Kidney (tissue), 14 donors: ENCODE measurements around the gene SYCE3. TPM values are rescaled to one million over a fixed set of nuclear protein-coding genes. Genes with fewer than 3 reads are reported as not detected.
A peak's percentile ranks its signal among the peaks of the same experiment; 100 is the strongest.
"Not testable (repeated sequence)": the region's sequence is repeated elsewhere in the genome, so short reads cannot be mapped to it uniquely, and the experiment has no call there.

Experiments
- DNase-seq, 5 donors: peaks; one replicate each; pipeline ENCODE4 v3.0.0-alpha.2; 2013 to 2020
- FAIRE-seq: peaks from 2 replicates; lab custom pipeline; 2012; peaks lifted over from hg19 to GRCh38; lab: Jason Lieb, UNC
- H3K27ac ChIP-seq, 2 donors: one replicate each; pipeline ENCODE4 v1.7.0; 2013; ENCODE audit warnings: low read depth in 2 of 2, low read length in 2 of 2, inconsistent platforms in 1 of 2
- H3K27me3 ChIP-seq: one replicate; pipeline ENCODE4 v1.7.1; 2013; ENCODE audit warnings: low read length, inconsistent platforms; ENCODE audit not compliant: control insufficient read depth, insufficient read depth
- H3K36me3 ChIP-seq, 3 donors: one replicate each; pipeline versions ENCODE4 v1.7.0 to v1.7.1; 2013; ENCODE audit warnings: low read length in 3 of 3, control low read depth in 1 of 3, inconsistent platforms in 1 of 3; ENCODE audit not compliant: insufficient read depth in 3 of 3, control insufficient read depth in 2 of 3
- H3K4me1 ChIP-seq, 3 donors: one replicate each; pipeline versions ENCODE4 v1.7.0 to v1.7.1; 2013; ENCODE audit warnings: low read length in 3 of 3, inconsistent platforms in 1 of 3, low read depth in 1 of 3; ENCODE audit not compliant: control insufficient read depth in 2 of 3, insufficient read depth in 2 of 3
- H3K4me3 ChIP-seq, 3 donors: one replicate each; pipeline versions ENCODE4 v1.7.0 to v1.8.1; 2013; ENCODE audit warnings: low read length in 3 of 3, control low read depth in 1 of 3, inconsistent platforms in 1 of 3
- H3K9ac ChIP-seq, 3 donors: one replicate each; pipeline versions ENCODE4 v1.7.0 to v1.7.1; 2013; ENCODE audit warnings: low read length in 3 of 3, control low read depth in 1 of 3, inconsistent platforms in 1 of 3
- H3K9me3 ChIP-seq, 3 donors: one replicate each; pipeline versions ENCODE4 v1.7.0 to v1.7.1; 2013; ENCODE audit warnings: low read length in 3 of 3, control low read depth in 1 of 3, inconsistent platforms in 1 of 3; ENCODE audit not compliant: control insufficient read depth in 2 of 3, insufficient read depth in 1 of 3
- CTCF ChIP-seq: IDR thresholded peaks from 3 replicates; pipeline ENCODE4 v1.5.1; 2012; ENCODE audit warnings: mild to moderate bottlenecking, moderate library complexity, borderline replicate concordance; ENCODE audit not compliant: insufficient read depth; ENCODE audit errors: extremely low read depth
- intact Hi-C: fragments of 100-400 bp; cut with DNase I; formaldehyde crosslinking; loops from one replicate; pipeline ENCODE4 v1.11.1; 2022
- polyA plus RNA-seq: library from polyadenylated mRNA; stranded (reverse); fragments of 350-450 nt; fragmentation: Illumina TruSeq; extraction: RNeasy Lipid Tissue Mini Kit (QIAGEN cat#74804); gene quantifications from one replicate; pipeline ENCODE4 v1.2.3, GENCODE V29; 2014; ENCODE audit warnings: low read depth, low replicate concordance; ENCODE audit not compliant: insufficient read depth
- total RNA-seq: library from RNA; stranded (reverse); fragmentation: NEBNext Ultra II Directional; extraction: Animal tissue kit (Norgen Biotek cat#: 25700); gene quantifications from one replicate; pipeline ENCODE4 v1.2.1, GENCODE V29; 2021
- donor health status: control.
- donor health status: control.
- donor health status: control.
- donor health status: control.
- donor health status: control.
- donor health status: DM: yes; HTN: yes; CAD: no.
- donor health status: Normal renal cell carcinoma (clear cell type).

SYCE3 gene
- total and polyA plus RNA-seq, 2 donors from 2014 or later = 4.6 TPM; not detected in 1

- H3K9me3 ChIP-seq = no peaks in the 10 kb centered on the region
- H3K9ac ChIP-seq = no peak overlapping the region
- no peak overlapping the region for H3K4me3 ChIP-seq
- H3K36me3 ChIP-seq = no peaks in the 10 kb centered on the region
- no peak for TF ChIP-seq CTCF
- no peak for DNase-seq
- no peak overlapping the region for H3K27ac ChIP-seq
- no peak for FAIRE-seq
- intact Hi-C loops = no loop called here
- no peaks in the 10 kb centered on the region for H3K27me3 ChIP-seq
- no peaks in the 10 kb centered on the region for H3K4me1 ChIP-seq
These were observed 47.9 kb upstream of the SYCE3 start for GRCh38 chr22:50610581-50610980.

DNA sequence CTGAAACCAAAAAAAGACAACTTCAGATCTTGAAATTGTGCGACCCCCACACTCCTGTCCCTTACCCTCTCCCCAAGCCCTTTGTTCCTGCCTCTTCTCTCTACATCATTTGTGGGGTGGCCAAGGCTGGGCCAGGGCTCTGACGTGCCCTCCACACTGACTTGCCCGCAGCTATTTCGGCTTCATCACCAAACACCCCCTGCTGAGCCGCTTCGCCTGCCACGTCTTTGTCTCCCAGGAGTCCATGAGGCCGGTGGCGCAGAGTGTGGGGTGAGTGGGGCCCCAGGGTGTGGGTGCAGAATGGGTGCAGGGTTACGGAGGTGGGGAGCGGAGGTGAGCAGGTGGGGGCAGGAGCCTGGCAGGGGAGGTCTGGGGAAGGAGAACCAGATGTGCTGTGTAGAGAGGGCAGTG, 47.3 kb upstream of the SYCE3 start:
- Histone ChIP-seq H3K27me3 (peaks cover under 1% of the 10 kb centered on the region), H3K4me3 (no peak overlapping the region), H3K36me3 (no peaks in the 10 kb centered on the region), H3K4me1 (no peaks in the 10 kb centered on the region), H3K9ac (no peak overlapping the region), H3K27ac (no peak overlapping the region), H3K9me3 (no peaks in the 10 kb centered on the region)
- DNase-seq (peak in 1 of 5 donors; percentile 70), FAIRE-seq (no peak)
- TF ChIP-seq CTCF = no peak
- intact Hi-C loops = no loop called here

DNA sequence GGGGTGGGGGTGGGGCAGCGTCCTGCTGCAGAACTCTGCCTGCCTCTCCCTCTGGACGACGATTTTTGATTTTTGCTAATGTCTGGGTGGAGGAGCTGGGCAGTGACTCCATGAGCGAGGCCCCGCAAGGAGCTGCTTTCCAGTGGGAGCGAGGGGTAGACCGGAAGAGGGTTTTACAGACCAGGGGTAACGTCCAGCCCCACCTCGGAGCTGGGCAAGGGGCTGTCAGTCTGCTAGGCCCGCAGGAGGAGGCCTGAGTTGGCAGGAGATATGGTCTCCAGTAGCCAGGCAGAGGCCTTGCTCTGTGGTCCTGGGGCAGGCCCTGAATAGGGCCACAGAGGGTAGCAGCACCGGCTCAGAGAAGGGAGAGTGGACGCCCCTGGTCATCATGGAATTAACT, 46.9 kb upstream of the SYCE3 start:
- no peak overlapping the region for H3K9ac ChIP-seq
- DNase-seq = no peak
- H3K9me3 ChIP-seq = no peaks in the 10 kb centered on the region
- no peak for FAIRE-seq
- H3K36me3 ChIP-seq = no peaks in the 10 kb centered on the region
- H3K4me1 ChIP-seq = no peaks in the 10 kb centered on the region
- no peak overlapping the region for H3K4me3 ChIP-seq
- no peak overlapping the region for H3K27ac ChIP-seq
- TF ChIP-seq CTCF = no peak
- intact Hi-C loops = no loop called here
- peaks cover 5% of the 10 kb centered on the region for H3K27me3 ChIP-seq

DNA sequence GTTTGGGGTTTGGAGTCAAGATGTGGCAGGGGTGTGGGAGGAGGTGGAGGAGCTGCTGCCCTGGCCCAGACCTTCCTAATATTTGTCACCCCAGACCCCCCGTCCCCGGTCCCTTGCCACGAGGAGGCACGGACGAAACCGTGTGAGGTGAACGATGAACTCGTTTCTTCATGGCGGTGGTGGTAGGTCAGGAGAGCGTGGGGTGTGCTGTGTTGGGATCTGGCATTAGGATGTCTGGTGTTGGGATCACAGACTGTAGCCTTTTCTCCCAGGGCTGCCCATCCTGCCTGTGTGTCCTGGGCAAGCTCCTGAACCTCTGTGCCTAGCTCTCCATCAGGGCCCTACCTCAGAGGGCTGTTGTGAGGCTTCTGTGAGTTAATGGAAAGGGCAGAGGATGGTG, 46.3 kb upstream of the SYCE3 start:
- Histone ChIP-seq H3K27ac (no peak overlapping the region), H3K4me3 (no peak overlapping the region), H3K9me3 (no peaks in the 10 kb centered on the region), H3K4me1 (no peaks in the 10 kb centered on the region), H3K27me3 (peaks cover 5% of the 10 kb centered on the region), H3K9ac (no peak overlapping the region), H3K36me3 (no peaks in the 10 kb centered on the region)
- TF ChIP-seq CTCF = no peak
- intact Hi-C loops = no loop called here
- FAIRE-seq (no peak), DNase-seq (no peak)

DNA sequence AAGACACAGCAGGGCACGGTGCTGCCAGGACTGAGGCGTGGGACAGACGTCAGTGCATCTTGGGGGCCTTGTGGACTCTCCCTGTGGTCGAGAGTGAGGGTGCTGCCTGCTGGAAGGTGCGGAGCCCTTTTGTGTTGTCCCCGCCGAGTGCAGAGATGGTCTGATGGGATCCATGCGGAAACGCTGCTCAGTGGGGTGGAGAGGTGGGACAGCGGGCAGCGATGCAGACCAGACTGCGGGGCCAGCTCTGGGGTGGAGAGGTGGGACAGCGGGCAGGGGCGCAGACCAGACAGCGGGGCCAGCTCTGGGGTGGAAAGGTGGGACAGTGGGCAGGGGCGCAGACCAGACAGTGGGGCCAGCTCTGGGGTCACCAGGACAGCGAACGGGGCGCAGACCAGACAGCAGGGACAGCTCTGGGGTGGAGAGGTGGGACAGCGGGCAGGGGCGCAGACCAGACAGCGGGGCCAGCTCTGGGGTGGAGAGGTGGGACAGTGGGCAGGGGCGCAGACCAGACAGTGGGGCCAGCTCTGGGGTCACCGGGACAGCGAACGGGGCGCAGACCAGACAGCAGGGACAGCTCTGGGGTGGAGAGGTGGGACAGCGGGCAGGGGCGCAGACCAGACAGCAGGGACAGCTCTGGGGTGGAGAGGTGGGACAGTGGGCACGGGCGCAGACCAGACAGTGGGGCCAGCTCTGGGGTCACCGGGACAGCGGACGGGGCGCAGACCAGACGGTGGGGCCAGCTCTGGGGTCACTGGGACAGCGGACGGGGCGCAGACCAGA, 45.5 kb upstream of the SYCE3 start:
- intact Hi-C loops = not testable (repeated sequence)

More for the DNA sequence above, 45.5 kb upstream of the SYCE3 start:
- DNase-seq, H3K36me3 ChIP-seq, H3K9me3 ChIP-seq, H3K4me3 ChIP-seq, H3K27ac ChIP-seq, H3K9ac ChIP-seq, FAIRE-seq, H3K27me3 ChIP-seq, H3K4me1 ChIP-seq: not testable (repeated sequence)
